ENCODE results near the gene HSPH1.

DNA sequence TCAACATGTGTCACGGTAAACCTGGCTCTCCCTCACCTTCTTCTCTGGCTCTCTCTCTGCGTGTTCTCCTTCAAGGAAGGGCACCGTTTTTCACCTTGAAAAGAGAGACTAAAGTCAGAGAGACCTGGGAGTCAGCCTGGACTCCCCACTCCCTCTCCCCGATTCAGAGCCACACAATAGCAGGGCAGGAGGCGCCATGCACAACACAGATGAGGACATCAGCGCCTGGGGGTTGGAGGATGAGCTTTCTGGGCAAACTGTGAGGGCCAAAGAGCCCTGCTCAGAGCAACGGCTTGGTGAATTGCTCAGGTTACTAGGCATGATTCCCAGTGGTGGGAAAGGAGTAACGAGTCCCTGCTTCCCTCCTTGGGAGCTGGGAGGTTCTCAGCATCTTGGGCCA is 32.3 kb downstream of the HSPH1 start:
- TF ChIP-seq, protein P1, sequence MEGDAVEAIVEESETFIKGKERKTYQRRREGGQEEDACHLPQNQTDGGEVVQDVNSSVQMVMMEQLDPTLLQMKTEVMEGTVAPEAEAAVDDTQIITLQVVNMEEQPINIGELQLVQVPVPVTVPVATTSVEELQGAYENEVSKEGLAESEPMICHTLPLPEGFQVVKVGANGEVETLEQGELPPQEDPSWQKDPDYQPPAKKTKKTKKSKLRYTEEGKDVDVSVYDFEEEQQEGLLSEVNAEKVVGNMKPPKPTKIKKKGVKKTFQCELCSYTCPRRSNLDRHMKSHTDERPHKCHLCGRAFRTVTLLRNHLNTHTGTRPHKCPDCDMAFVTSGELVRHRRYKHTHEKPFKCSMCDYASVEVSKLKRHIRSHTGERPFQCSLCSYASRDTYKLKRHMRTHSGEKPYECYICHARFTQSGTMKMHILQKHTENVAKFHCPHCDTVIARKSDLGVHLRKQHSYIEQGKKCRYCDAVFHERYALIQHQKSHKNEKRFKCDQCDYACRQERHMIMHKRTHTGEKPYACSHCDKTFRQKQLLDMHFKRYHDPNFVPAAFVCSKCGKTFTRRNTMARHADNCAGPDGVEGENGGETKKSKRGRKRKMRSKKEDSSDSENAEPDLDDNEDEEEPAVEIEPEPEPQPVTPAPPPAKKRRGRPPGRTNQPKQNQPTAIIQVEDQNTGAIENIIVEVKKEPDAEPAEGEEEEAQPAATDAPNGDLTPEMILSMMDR (IDR thresholded peaks at IDR 0.05), result no peak
- TF ChIP-seq ZFX (IDR thresholded peaks at IDR 0.05; ENCODE audit: borderline replicate concordance), result no peak

Measured in 22Rv1 (cell line).